ENCODE measurements around the gene CCDC3.

- TF ChIP-seq CTCF (IDR thresholded peaks at IDR 0.05) (no peak), POLR2A (IDR thresholded peaks at IDR 0.05) (no peak), POLR2AphosphoS5 (IDR thresholded peaks at IDR 0.05; ENCODE audit: insufficient read depth in 1 of 2, low read depth in 1 of 2) (no peak)
Observed at GRCh38 chr10:13016886-13017285, 15.4 kb upstream of the CCDC3 start.
